SK-N-DZ (cell line): ENCODE measurements around the gene OR2AK2. TPM values are rescaled to one million over a fixed set of nuclear protein-coding genes. Genes with fewer than 3 reads are reported as not detected.

Experiments
- DNase-seq: peaks from one replicate; pipeline ENCODE4 v3.0.0-alpha.2; 2015; ENCODE audit warnings: low spot score
- polyA plus RNA-seq, 2 experiments: library from polyadenylated mRNA; depleted of rRNA; stranded (reverse); fragments of >200 nt; gene quantifications; 2 replicates each; pipeline ENCODE4 v1.2.3, GENCODE V29; 2014

The OR2AK2 gene
- polyA plus RNA-seq (2014; cell fraction: cytosol; rRNA removed): not detected in 2 replicates
- polyA plus RNA-seq (2014; cell fraction: nucleus; rRNA removed): not detected in 2 replicates

DNA sequence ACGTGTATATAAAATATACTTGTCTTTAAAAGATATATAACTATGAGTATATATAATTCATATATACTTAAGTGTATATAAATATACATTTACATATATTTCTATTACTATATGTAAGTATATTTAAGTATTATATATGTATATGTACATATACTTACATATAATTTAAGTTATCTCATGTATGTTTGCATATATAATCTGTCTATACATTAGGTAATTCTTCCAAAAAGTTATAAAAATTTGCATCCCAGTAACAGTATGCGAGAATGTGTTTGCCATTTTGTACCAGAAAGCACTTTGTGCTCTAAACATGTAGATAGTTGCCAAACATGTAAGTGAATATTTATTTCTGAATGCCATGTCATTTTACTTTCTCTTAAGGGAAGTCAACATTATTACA is at the start of gene OR2AK2:
Gene OR2AK2 (plus strand): TSS at position 301 of the 400 bp plus-strand sequence. CDS start 144 bp downstream, outside the sequence.
- no peak for DNase-seq

DNA sequence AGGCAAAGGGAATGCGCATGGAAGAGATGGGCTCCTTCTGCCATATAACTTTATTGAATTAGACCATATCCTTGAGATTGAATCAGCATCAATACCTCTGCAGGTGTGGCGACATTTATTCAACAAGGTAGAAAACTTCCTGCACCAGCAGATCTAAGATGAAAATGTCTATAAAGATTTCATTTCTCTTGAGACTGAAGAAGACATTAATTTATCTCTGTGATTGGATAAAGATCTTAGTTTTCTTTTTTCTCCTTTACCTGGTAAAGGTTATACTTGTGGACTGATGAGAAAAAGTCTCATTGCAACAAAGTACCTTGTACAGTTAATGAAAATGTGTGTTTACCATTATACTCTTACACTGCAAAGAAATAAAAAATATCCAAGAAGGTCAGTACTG is 45.1 kb upstream of the OR2AK2 start, which contains the start of gene OR2T8:
Gene OR2T8 (plus strand): TSS at position 301 of the 400 bp plus-strand sequence. CDS start 766 bp downstream, outside the sequence.
- no peak for DNase-seq

DNA sequence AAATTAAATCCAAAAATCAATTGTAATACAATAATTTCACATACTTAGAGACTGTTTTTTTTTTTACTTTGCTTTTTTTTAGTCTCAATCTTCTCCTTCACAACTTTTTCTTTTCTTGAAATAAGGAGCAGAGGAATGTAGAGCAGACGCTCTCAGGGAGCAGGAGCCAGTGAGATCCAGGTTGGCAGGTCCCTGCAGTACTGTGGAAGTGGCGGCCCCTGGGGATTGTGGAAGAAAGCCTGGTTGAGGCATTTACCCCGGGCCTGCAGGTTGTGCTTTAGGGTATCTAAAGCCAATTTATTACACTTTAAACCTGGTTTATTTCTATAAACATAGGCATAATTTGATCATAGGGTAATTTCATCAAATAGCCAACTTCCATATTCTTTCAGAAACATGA is 41.1 kb upstream of the OR2AK2 start:
- peak; percentile 13 for DNase-seq

GRCh38 chr1:247924868-247925267 is 40.2 kb upstream of the OR2AK2 start, which contains the start of gene OR2AJ1:
OR2AJ1 (plus strand) TSS chr1:247924889; CDS start chr1:247933769, 8,880 bp downstream.
- DNase-seq: no peak

GRCh38 chr1:247933989-247934388 is 31.0 kb upstream of the OR2AK2 start:
- no peak for DNase-seq

GRCh38 chr1:247935781-247936180 is 29.3 kb upstream of the OR2AK2 start:
- no peak for DNase-seq

DNA sequence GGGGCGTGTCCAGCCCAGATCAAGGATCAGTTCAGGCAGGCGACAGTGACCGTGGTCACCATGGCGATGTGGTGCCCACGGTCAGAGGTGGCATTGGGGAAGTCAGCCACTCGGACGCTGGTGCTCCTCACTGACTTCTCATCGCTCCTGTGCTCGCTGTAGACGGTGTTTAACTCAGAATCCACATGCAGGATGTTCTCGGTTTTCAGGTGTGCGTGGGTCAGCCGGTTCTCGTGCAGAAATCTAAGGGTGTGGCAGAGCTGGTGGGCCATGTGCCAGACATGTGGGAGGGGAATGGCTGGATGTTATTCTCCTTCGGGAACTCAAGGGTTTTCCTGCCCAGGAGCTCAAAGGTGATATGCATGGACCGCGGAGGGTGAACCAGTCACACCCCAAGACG is 28.6 kb upstream of the OR2AK2 start:
- DNase-seq: no peak

DNA sequence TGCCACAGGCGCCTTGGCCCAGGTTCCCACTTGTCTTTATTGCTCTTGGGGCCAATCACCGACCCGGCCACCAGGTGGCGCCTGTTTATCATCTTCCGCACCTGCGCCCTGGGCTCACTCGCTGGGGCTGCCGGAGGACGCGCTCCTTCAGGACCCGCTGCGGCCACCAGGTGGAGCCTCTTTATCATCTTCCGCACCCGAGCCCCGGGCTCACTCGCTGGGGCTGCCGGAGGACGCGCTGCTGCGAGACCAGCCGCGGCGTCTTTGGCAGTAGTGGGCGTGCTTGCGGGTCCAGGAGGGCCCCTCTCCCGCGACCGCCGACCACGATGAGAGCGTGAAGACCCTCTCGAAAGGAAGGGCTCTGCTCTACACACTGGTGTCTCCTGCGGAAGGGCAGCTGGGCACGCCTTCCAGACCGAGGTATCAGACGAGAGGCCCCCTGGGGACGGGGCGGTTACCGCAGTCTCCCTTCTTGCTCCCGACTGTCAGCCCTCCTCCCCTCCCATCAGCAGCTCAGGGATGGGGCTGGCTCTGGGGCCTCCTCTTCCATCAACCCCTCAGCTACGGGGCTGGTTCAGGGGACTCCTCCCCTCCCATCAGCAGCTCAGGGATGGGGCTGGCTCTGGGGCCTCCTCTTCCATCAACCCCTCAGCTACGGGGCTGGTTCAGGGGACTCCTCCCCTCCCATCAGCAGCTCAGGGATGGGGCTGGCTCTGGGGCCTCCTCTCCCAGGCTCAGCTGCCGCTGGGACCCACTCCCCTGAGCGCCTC is 27.9 kb upstream of the OR2AK2 start:
- DNase-seq: peak; percentile 66

- no peak for DNase-seq
These were observed 22.4 kb upstream of the OR2AK2 start for GRCh38 chr1:247942624-247943023.

GRCh38 chr1:247948558-247948957 is 16.5 kb upstream of the OR2AK2 start, which contains the start of gene OR2L8:
OR2L8 (plus strand) TSS chr1:247948858; CDS start chr1:247948858, 0 bp downstream.
- no peak for DNase-seq

DNA sequence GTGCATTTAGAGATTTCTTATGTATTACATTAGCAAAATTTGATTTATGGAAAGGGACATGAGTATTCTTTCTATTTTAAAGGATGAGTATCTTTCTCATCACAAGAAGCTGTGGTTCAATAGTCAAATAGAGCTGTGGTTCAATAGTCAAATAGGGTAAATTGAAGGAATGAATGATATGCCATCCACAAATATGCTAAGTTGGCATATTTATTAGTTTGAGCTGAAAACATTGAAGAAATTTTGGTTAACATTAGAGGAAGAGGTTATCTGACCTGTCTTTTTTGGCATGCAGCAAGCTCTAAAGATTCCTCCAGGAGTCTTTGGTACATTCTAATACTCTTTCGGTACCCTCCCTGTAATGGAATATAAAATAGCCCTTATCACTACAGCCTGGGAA is 11.6 kb upstream of the OR2AK2 start:
- no peak for DNase-seq

GRCh38 chr1:247961791-247962190 is 3.2 kb upstream of the OR2AK2 start:
- DNase-seq: no peak

DNA sequence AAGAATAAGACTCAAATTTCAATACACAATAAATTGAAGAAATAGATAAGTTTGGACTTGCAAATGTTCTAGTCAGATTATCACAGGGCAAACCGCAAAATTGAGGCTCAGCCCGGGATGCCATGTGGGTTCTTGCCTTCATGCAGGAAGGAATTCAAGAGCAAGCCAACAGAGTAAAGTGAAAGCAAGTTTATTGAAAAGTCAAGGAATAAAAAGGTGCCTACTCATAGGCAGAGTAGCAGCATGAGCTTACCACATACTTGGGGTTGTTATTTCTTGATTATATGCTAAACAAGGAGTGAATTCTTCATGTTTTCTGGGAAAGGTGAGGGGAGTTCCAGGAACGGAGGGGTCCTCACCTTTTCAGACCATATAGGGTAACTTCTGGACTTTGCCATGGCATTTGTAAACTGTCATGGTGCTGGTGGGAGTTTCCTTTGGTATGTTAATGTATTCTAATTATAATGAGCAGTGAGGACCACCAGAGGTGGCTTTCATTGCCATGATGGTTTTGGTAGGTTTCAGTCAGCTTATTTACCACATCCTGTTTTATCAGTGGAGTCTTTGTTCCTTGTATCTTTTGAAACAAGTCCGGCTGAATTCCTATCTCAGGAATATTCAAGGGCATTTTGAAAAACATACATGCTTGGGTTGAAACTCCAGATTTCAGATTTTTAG is 2.0 kb upstream of the OR2AK2 start:
- DNase-seq: no peak

- DNase-seq: no peak
These were observed 1.6 kb downstream of the OR2AK2 start for GRCh38 chr1:247966532-247967204.

GRCh38 chr1:247992986-247993385 is 28.0 kb downstream of the OR2AK2 start:
- DNase-seq: no peak

DNA sequence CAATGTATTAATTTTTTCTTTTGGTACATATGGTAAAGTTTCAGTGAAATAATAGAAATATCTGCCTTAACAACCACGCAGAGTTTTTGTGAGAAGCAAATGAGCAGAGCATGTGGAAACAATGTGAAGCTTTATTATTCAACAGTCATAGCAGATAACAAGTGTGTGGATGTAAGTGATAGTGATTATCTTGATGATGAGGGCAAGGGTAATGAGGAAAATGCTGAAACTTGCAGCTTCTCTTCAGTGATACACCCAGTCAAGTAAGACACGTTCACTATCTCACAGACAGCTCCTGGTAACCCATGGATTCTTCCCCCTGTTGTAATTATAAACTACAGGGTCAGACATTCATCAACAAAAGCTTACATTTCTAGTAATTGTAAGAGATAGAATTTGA is 33.8 kb downstream of the OR2AK2 start:
- DNase-seq: no peak

GRCh38 chr1:248000169-248000568 is 35.1 kb downstream of the OR2AK2 start:
- DNase-seq: no peak

DNA sequence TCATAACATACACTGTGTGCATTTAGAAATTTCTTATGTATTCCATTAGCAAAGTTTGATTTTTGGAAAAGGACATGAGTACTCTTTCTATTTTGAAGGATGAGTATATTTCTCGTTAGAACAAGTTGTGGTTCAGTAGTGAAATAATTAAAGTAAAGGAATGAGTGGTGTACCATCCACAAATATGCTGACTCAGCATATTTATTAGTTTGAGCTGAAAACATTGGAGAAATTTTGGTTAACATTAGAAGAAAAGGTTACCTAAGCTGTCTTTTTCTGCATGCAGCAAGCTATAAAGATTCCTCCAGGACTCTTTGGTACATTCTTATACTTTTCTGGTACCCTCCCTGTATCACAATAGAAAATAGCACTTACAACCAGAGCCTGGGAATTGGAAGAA is 42.7 kb downstream of the OR2AK2 start:
- DNase-seq: no peak

GRCh38 chr1:248009681-248010080 is 44.6 kb downstream of the OR2AK2 start:
- no peak for DNase-seq

DNA sequence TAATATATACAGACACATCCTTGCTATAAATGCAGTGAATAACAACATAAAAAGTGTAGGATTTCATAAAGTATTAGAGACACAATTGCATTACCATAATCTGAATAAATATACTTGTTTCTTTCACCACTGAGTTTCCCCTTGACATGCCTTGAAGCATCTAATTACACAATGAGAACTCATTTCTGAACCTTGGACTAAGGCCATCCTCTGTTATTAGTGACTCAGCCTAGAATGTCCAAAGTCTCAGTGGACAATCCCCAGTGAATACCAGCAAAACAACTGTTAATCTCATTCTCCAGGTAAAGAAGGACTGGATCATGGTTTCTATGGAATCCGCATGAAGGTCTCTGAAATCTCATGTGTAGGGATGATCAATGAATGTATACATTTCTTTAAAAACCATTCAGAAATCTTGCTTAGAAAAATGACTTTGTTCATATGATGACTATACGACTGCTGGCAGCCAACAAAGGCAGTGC is 48.2 kb downstream of the OR2AK2 start, which contains the start of gene OR2L5:
Gene OR2L5 (plus strand): TSS at position 432 of the 482 bp plus-strand sequence. CDS start 8,288 bp downstream, outside the sequence.
- no peak for DNase-seq

- DNase-seq: no peak
These were observed 50.8 kb downstream of the OR2AK2 start for GRCh38 chr1:248015803-248016202.
